Hepatocyte (in vitro differentiated cells): ENCODE results near the gene SCIMP. TPM values are rescaled to one million over a fixed set of nuclear protein-coding genes. Genes with fewer than 3 reads are reported as not detected.
"Not testable (repeated sequence)": the region's sequence is repeated elsewhere in the genome, so short reads cannot be mapped to it uniquely, and the experiment has no call there.

ENCODE experiments used
- DNase-seq: peaks from one replicate; pipeline ENCODE4 v3.0.0-alpha.2; 2016; ENCODE audit warnings: low spot score
- H2AFZ ChIP-seq: fragments of 200-600 bp; sonication (generic); 2 replicates; pipeline ENCODE4 v1.6.0; 2016; ENCODE audit warnings: antibody characterized with exemption, mild to moderate bottlenecking
- H3K27ac ChIP-seq: fragments of 200-600 bp; sonication (generic); 2 replicates; pipeline ENCODE4 v1.5.1; 2016; ENCODE audit warnings: mild to moderate bottlenecking
- H3K27me3 ChIP-seq: fragments of 200-600 bp; sonication (generic); 2 replicates; pipeline ENCODE4 v1.6.1; 2016
- H3K36me3 ChIP-seq: fragments of 200-600 bp; sonication (generic); replicated peaks from 2 replicates; pipeline ENCODE4 v1.5.1; 2016; ENCODE audit warnings: low read depth; ENCODE audit not compliant: insufficient read depth
- H3K4me1 ChIP-seq: fragments of 200-600 bp; sonication (generic); 2 replicates; pipeline ENCODE4 v1.5.1; 2016; ENCODE audit warnings: mild to moderate bottlenecking, moderate library complexity; ENCODE audit not compliant: insufficient read depth
- H3K4me2 ChIP-seq: fragments of 200-600 bp; sonication (generic); 2 replicates; pipeline ENCODE4 v1.6.0; 2016
- H3K4me3 ChIP-seq: fragments of 200-600 bp; sonication (generic); 2 replicates; pipeline ENCODE4 v1.5.1; 2016; ENCODE audit warnings: mild to moderate bottlenecking
- H3K79me2 ChIP-seq: fragments of 200-600 bp; sonication (generic); 2 replicates; pipeline ENCODE4 v1.6.0; 2017; ENCODE audit warnings: mild to moderate bottlenecking
- H3K9me2 ChIP-seq: fragments of 200-600 bp; sonication (generic); replicated peaks from 2 replicates; pipeline ENCODE4 v1.6.0; 2017; ENCODE audit warnings: mild to moderate bottlenecking; ENCODE audit not compliant: insufficient read depth
- H3K9me3 ChIP-seq: fragments of 200-600 bp; sonication (generic); 2 replicates; pipeline ENCODE4 v1.5.1; 2016; ENCODE audit warnings: low read depth, mild to moderate bottlenecking
- H4K20me1 ChIP-seq: fragments of 200-600 bp; sonication (generic); 2 replicates; pipeline ENCODE4 v1.6.0; 2016; ENCODE audit warnings: mild to moderate bottlenecking; ENCODE audit not compliant: insufficient read depth, poor library complexity, severe bottlenecking
- CTCF ChIP-seq: fragments of 200-600 bp; sonication (generic); IDR thresholded peaks from 2 replicates; pipeline ENCODE4 v1.5.1; 2016; ENCODE audit warnings: antibody characterized with exemption, mild to moderate bottlenecking; ENCODE audit not compliant: poor library complexity
- EZH2 ChIP-seq: fragments of 200-600 bp; sonication (generic); IDR thresholded peaks from 2 replicates; pipeline ENCODE4 v1.6.1; 2016; ENCODE audit warnings: antibody characterized with exemption, mild to moderate bottlenecking, borderline replicate concordance
- EZH2phosphoT487 ChIP-seq: fragments of 200-600 bp; sonication (generic); IDR thresholded peaks from one replicate; pipeline ENCODE4 v1.6.1; 2018; ENCODE audit warnings: antibody characterized with exemption, mild to moderate bottlenecking, low read depth, moderate library complexity; ENCODE audit not compliant: unreplicated experiment, severe bottlenecking
- WGBS: methylation state at CpG from one replicate; pipeline ENCODE4 v1.1.6; 2016; ENCODE audit warnings: low lambda C conversion rate; ENCODE audit errors: missing lambda C conversion rate; 5-methylcytosine and 5-hydroxymethylcytosine counted together
- polyA plus RNA-seq: library from polyadenylated mRNA; unstranded; fragments of >200 nt; fragmentation: Nextera tagmentation; extraction: Ambion mirVana; gene quantifications from 2 replicates; pipeline ENCODE4 v1.2.1, GENCODE V29; 2016
- total RNA-seq: library from RNA; depleted of rRNA; stranded (reverse); fragments of >200 nt; gene quantifications from 2 replicates; pipeline ENCODE4 v1.2.3, GENCODE V29; 2014

SCIMP gene
- total and polyA plus RNA-seq, 2 experiments from 2014 or later: 0.03 to 0.57 TPM

GRCh38 chr17:5238333-5238732 is 3.7 kb upstream of the SCIMP start:
- H3K9me2 ChIP-seq: no peaks in the 10 kb centered on the region
- no peaks in the 10 kb centered on the region for H3K27me3 ChIP-seq
- no peaks in the 10 kb centered on the region for H3K79me2 ChIP-seq
- H3K9me3 ChIP-seq: no peaks in the 10 kb centered on the region
- no peak overlapping the region for H3K27ac ChIP-seq
- H3K4me3 ChIP-seq: no peak overlapping the region
- peaks cover 5% of the 10 kb centered on the region for H3K4me1 ChIP-seq
- H4K20me1 ChIP-seq: no peaks in the 10 kb centered on the region
- no peak overlapping the region for H3K4me2 ChIP-seq
- WGBS: 70% methylated on average over 4 of the region's 4 CpGs
- no peak for DNase-seq
- no peak for TF ChIP-seq EZH2phosphoT487
- TF ChIP-seq EZH2: no peak
- TF ChIP-seq CTCF: no peak
- no peaks in the 10 kb centered on the region for H3K36me3 ChIP-seq
- H2AFZ ChIP-seq: no peak overlapping the region

GRCh38 chr17:5237541-5238016 is 2.9 kb upstream of the SCIMP start:
- Histone ChIP-seq H3K4me2 (no peak overlapping the region), H3K9me3 (no peaks in the 10 kb centered on the region), H3K4me1 (no peaks in the 10 kb centered on the region), H4K20me1 (no peaks in the 10 kb centered on the region), H3K27me3 (no peaks in the 10 kb centered on the region), H3K9me2 (no peaks in the 10 kb centered on the region), H3K27ac (no peak overlapping the region), H3K36me3 (no peaks in the 10 kb centered on the region), H2AFZ (no peak overlapping the region), H3K79me2 (no peaks in the 10 kb centered on the region), H3K4me3 (no peak overlapping the region)
- TF ChIP-seq CTCF (peak; percentile 55), EZH2 (no peak)
- 18% methylated on average over 6 of the region's 6 CpGs for WGBS
- peak; percentile 75 for DNase-seq

GRCh38 chr17:5236938-5237540 is 2.4 kb upstream of the SCIMP start:
- no peaks in the 10 kb centered on the region for H3K79me2 ChIP-seq
- H3K4me1 ChIP-seq: no peaks in the 10 kb centered on the region
- no peak overlapping the region for H2AFZ ChIP-seq
- no peak for DNase-seq
- H3K4me3 ChIP-seq: no peak overlapping the region
- TF ChIP-seq CTCF (no peak), EZH2phosphoT487 (no peak)
- H3K36me3 ChIP-seq: no peaks in the 10 kb centered on the region
- H3K27me3 ChIP-seq: no peaks in the 10 kb centered on the region
- no peaks in the 10 kb centered on the region for H4K20me1 ChIP-seq
- no peaks in the 10 kb centered on the region for H3K9me2 ChIP-seq
- no peak overlapping the region for H3K27ac ChIP-seq
- no peak overlapping the region for H3K4me2 ChIP-seq
- H3K9me3 ChIP-seq: no peaks in the 10 kb centered on the region
- 93% methylated on average over 3 of the region's 3 CpGs for WGBS

GRCh38 chr17:5233492-5233891 is 1.2 kb downstream of the SCIMP start:
- WGBS: 98% methylated on average over 7 of the region's 7 CpGs
- not testable (repeated sequence) for H4K20me1 ChIP-seq, H3K27ac ChIP-seq, H3K36me3 ChIP-seq, H3K4me2 ChIP-seq, DNase-seq, H3K9me3 ChIP-seq, H2AFZ ChIP-seq, H3K4me3 ChIP-seq, H3K9me2 ChIP-seq, H3K27me3 ChIP-seq, H3K79me2 ChIP-seq, H3K4me1 ChIP-seq
